Stimulated activated CD8-positive, alpha-beta memory T cell treated with anti-CD3 and anti-CD28 coated beads, Interleukin-4, amount 100 ng/mL, for 48 hours (primary cell): ENCODE data around the gene ZSWIM8.

Experiments
- DNase-seq: peaks from one replicate; pipeline ENCODE4 v3.0.0-alpha.2; 2020

ZSWIM8 gene

GRCh38 chr10:73847031-73847430 is 61.6 kb downstream of the ZSWIM8 start:
- no peak for DNase-seq

- DNase-seq = peak; percentile 99
These were observed 63.5 kb downstream of the ZSWIM8 start for GRCh38 chr10:73848821-73849489.

GRCh38 chr10:73850211-73850610 is 64.8 kb downstream of the ZSWIM8 start:
- no peak for DNase-seq

GRCh38 chr10:73850863-73851461 is 65.6 kb downstream of the ZSWIM8 start:
- DNase-seq = no peak
